GM18858 (cell line): ENCODE results near the gene DPP6.

ENCODE experiments used
- ATAC-seq: cut with Tn5 transposase; IDR thresholded peaks from one replicate; pipeline ENCODE4 v1.9.1; 2021; ENCODE audit not compliant: unreplicated experiment

The DPP6 gene

DNA sequence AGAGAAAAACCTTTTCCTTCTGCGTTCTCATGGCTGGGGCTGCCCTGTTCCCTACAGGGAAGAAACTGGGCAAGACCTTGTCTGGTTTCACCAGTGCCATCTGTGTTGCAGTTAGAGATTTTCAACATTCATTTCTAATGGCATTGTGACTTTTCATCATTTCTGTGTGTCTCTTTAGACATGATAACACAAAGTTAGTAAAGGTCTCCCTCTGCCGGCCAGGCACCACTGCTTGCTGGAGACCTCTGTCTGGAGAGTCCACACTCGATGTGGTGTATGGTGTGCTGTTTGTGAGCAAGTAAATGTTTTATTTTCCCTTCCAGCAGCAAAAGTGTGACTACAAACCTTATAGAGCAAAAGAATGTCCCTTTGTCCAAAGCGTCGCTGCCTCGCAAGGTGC, 737.2 kb downstream of the DPP6 start:
- ATAC-seq = no peak

DNA sequence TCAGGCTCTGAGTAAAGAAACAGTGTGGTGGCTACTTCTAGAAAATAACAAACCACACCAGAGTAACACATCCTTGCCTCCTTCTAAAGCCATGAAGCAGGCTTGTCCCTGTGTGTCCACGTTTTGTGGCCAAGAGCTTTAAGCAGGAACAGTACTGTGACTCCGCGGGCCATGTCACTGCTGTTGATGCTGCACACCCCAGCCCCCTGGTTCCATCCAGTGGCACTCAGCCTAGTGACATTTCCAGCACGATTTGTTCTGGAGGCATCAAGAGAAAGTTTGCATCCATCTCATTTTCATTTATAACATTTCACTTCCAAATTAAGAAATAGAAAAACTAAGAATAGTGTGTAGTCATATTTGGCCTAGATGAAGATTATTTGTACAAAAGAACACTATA, 739.4 kb downstream of the DPP6 start:
- ATAC-seq = no peak

- ATAC-seq = no peak
Measured at GRCh38 chr7:154792436-154793055, 740.3 kb downstream of the DPP6 start.

- ATAC-seq = no peak
Measured at GRCh38 chr7:154794147-154794780, 742.1 kb downstream of the DPP6 start.

DNA sequence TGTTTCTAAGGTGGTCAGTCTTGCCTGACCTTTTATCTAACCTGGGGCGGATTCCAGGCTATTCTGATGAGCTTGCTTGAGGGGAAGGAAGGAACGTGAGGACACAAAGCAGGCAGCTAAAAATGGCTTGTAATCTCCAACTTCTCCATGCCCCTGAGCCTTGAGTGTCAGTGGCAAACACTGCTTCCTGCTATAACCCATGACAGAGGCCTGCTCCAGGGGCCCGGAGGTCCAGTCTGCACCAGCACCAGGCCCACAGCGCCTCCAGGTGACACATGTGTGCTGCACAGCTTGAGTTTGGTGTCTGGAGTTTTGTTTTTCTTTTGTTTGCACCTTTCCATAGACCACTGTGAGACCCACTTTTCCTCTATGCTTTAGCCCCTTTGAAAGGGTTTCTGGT, 742.8 kb downstream of the DPP6 start:
- ATAC-seq = no peak

GRCh38 chr7:154795437-154795836, 743.2 kb downstream of the DPP6 start:
- ATAC-seq = no peak

- ATAC-seq = no peak
Measured at GRCh38 chr7:154804449-154804848, 752.3 kb downstream of the DPP6 start.

- no peak for ATAC-seq
Measured at GRCh38 chr7:154812027-154812426, 759.8 kb downstream of the DPP6 start.

DNA sequence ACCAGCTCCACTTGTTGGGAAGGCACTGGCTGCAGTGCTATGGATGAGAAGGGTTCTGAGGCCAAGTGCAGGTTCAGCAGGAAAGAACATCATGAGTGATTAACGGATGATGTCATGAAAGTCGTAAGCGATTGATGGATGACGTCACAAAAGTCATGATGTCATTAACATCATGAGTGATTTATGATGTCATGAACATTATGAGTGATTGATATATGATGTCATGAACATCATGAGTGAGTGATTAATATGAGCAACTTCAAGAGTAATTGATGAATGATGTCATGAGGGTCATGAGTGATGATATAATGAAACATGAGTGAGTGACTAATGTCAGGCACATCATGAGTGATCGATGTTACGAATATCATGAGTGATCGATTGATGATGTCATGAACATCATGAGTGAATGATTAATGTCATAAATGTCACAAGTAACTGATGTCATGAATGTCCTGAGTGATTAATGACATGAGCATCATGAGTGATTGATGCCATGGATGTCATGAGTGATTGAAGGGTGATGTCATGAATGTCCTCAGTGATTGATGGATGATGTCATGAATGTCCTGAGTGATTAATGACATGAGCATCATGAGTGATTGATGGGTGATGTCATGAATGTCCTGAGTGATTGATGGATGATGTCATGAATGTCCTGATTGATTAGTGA, 765.2 kb downstream of the DPP6 start:
- ATAC-seq = no peak

- no peak for ATAC-seq
Measured at GRCh38 chr7:154827007-154827406, 774.8 kb downstream of the DPP6 start.

GRCh38 chr7:154832557-154833138, 780.5 kb downstream of the DPP6 start:
- no peak for ATAC-seq

GRCh38 chr7:154836021-154836448, 783.8 kb downstream of the DPP6 start:
- ATAC-seq = no peak

DNA sequence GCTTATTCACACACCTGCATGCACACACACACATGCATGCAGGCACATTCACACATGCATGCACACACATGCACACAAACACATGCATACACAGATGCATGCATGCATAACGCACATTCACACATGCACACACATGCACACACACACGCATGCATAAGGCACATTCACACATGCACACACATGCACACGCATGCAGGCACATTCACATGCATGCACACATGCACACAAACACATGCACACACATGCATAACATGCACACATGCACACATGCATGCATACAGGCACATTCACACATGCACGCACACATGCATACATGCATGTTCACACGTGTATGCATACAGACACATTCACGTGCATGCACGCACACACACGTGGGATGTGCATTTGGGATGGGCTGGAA, 784.9 kb downstream of the DPP6 start:
- no peak for ATAC-seq

DNA sequence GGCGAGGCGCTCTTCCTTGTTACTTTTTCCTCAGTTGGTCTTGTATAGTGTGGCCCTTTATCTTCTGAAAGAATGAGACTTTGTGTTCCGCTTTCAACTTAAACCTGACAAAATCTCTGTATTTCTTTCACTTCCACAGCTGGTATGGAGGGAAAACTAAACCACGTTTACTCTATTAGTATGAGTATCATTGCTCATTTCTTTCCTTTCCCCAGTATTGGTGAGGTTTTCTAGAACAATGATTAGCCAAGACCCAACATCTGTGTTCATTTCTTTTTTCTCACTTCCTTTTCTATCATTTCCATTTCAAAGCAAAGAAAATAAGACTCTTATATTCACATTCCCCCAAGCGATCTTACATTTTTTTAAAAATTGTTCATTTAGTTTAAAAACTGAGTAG, 785.4 kb downstream of the DPP6 start:
- peak; percentile 93 for ATAC-seq

DNA sequence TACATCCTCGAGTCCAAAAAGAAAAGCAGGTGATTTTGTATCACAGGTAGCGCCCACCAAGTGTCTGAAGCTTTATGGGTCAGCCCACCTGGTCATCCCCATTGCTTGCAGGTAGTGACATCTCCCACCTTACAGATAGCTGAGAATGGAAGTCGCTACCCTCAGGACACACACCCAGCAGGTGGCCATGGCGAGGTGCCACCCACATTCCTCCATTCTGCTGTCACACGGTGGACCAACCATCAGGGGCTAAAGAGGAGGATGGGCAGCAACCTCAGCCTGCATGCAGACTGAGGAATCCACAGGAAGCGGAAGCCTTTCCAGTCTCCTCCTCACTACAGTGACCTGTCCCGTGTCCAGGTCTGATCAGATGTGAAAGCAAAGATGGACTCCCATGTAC, 787.9 kb downstream of the DPP6 start:
- ATAC-seq = no peak

DNA sequence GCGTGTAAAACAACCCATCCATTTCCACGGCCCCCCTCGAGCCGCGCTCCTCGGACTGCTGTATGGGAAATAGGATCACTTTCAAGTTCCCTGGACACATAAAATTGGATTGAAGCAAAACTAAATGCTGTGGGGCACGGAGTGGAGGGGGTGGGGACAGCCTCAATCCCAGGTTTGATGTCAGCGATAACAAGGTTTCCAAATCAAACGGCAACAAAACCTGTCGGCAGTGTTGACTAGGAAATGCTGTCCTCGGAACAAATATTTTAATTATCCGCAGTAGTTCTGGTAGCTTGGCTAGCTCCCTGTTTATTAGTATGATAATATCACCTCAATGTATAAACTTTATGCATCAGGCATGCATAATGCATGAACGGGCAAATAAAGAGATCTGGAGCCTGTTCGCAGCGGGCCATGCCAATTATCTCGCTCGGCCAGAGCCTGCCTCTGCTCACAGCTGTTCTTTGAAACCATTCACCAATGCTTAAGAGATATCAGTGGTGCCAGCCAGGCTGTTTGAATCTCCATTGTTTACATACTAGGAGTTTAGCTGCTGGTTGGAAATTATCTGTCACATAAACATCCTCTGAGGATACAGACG, 789.6 kb downstream of the DPP6 start:
- ATAC-seq = no peak

DNA sequence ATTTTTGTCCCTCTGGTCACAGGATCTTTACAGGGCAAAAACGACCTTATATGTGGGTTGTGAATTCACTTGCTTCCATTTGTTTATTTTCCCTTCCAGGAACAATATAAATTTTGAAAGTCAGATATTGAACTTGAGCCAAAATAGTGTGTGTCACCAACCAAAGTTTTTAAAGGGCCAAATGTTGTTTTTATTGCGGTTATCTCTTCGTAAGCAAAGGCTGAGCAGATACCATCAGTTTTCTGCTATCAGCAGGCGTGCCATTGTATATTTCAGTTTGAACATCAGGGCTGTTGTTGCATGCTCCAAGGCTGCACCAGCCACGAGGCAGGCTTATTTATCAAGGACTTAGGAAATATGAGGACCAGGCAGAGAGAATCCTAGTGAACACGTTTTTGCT, 790.4 kb downstream of the DPP6 start:
- no peak for ATAC-seq

GRCh38 chr7:154843670-154844237, 791.6 kb downstream of the DPP6 start:
- ATAC-seq = no peak

DNA sequence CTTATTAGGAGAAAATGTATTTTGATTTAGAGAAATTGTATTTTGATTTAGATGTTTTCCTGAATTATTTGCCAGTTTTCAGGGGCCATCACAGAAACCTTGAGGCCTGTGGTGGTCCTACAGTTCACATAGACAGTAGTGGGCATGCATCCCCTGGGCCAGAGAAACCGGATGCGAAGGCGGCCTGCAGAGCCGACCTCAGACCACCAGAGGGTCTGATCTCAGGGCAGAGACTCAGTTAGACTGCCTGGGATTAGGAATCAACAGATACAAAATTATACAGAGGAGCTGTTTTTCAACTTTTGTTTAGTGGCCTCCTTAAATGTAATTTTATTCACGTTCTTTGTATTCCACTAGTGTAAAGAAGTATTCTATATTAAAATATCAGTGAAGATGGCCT, 792.3 kb downstream of the DPP6 start:
- ATAC-seq = no peak

GRCh38 chr7:154844955-154845354, 792.8 kb downstream of the DPP6 start:
- no peak for ATAC-seq

- ATAC-seq = no peak
Measured at GRCh38 chr7:154848464-154848863, 796.3 kb downstream of the DPP6 start.
